OCI-LY1 (cell line): ENCODE measurements around the gene ITIH4.

Source experiments
- CTCF ChIP-seq: fragments of 200-600 bp; sonication (generic), shearing (Covaris generic); IDR thresholded peaks from 2 replicates; pipeline ENCODE4 v1.5.1; 2017; ENCODE audit warnings: mild to moderate bottlenecking, antibody characterized with exemption, low read length, moderate library complexity, mixed read lengths
- EZH2 ChIP-seq: fragments of 200-600 bp; sonication (generic), shearing (Covaris generic); IDR thresholded peaks from 2 replicates; pipeline ENCODE4 v1.8.0; 2017; ENCODE audit warnings: borderline replicate concordance, mixed run types, mild to moderate bottlenecking, antibody characterized with exemption, low read length, moderate library complexity, mixed read lengths

- TF ChIP-seq CTCF, result no peak
- no peak for TF ChIP-seq EZH2
These were observed 35.5 kb upstream of the ITIH4 start for GRCh38 chr3:52865994-52866393.
